HCT116 (cell line): ENCODE measurements around the gene OST4. TPM values are rescaled to one million over a fixed set of nuclear protein-coding genes. Genes with fewer than 3 reads are reported as not detected.

ENCODE experiments used
- ATAC-seq: fragments of 200-7000 bp; cut with Tn5 transposase; 2 replicates; pipeline ENCODE4 v1.9.1; 2020; ENCODE audit warnings: mild to moderate bottlenecking, moderate library complexity
- BruUV-seq: library from RNA; stranded (reverse); fragments of 400-500 nt; replicated peaks from 2 replicates; lab custom pipeline; 2021; lab: Mats Ljungman, UMichigan
- CTCF ChIA-PET: fragments of 300-600 bp; sonication (Branson Sonifier 250); formaldehyde crosslinking; loops from one replicate; lab custom pipeline; 2021; ENCODE audit warnings: antibody characterized with exemption; lab: Charles Lee
- POLR2A ChIA-PET: fragments of 300-600, 350-600 bp; sonication (Branson Sonifier 250); formaldehyde crosslinking; loops from one replicate; lab custom pipeline; 2021; ENCODE audit warnings: antibody characterized with exemption; lab: Charles Lee
- RAD21 ChIA-PET, 2 experiments: fragments of 300-600 bp; sonication (Branson Sonifier 250); formaldehyde crosslinking; loops; one replicate each; lab custom pipeline; 2023; ENCODE audit warnings: low total read pairs in 2 of 2; ENCODE audit not compliant: uncharacterized antibody in 2 of 2, unreplicated experiment in 2 of 2, low non-redundant PET in 1 of 2; lab: Charles Lee
- DNase-seq: peaks from one replicate; pipeline ENCODE4 v3.0.0-alpha.2; 2010; ENCODE audit warnings: low read depth, low spot score
- H2AFZ ChIP-seq: fragments of 200-600 bp; shearing (Covaris generic), sonication (generic); 2 replicates; pipeline ENCODE4 v1.6.1; 2017; ENCODE audit warnings: low read depth, mixed run types, mixed read lengths, antibody characterized with exemption, low read length; ENCODE audit not compliant: poor library complexity, severe bottlenecking
- H3K27ac ChIP-seq: 2 replicates; pipeline ENCODE4 v1.5.1; 2012; ENCODE audit warnings: low read depth, low read length
- H3K27me3 ChIP-seq: fragments of 200-600 bp; sonication (generic); 2 replicates; pipeline ENCODE4 v1.6.1; 2016; ENCODE audit warnings: mixed run types, low read length, mixed read lengths; ENCODE audit not compliant: insufficient read depth
- H3K36me3 ChIP-seq, 2 experiments: fragments of 200-500 bp in 1 of 2; fragments of 200-600 bp in 1 of 2; sonication (Bioruptor generic) in 1 of 2; sonication (generic) in 1 of 2; 2 replicates each; pipeline versions ENCODE4 v1.5.1 to v1.6.1; 2014 to 2016; ENCODE audit warnings: low read length in 2 of 2, inconsistent platforms in 1 of 2, mixed read lengths in 1 of 2, mixed run types in 1 of 2; ENCODE audit not compliant: insufficient read depth in 2 of 2, control insufficient read depth in 1 of 2
- H3K4me1 ChIP-seq, 2 experiments: fragments of 200-600 bp in 1 of 2; sonication (generic) in 1 of 2; 2 replicates each; pipeline versions ENCODE4 v1.5.1 to v1.6.1; 2012 to 2017; ENCODE audit warnings: low read length in 2 of 2, inconsistent platforms in 1 of 2, mild to moderate bottlenecking in 1 of 2, mixed read lengths in 1 of 2, mixed run types in 1 of 2, moderate library complexity in 1 of 2; ENCODE audit not compliant: insufficient read depth in 2 of 2, control insufficient read depth in 1 of 2
- H3K4me2 ChIP-seq: fragments of 200-600 bp; sonication (generic); 2 replicates; pipeline ENCODE4 v1.6.1; 2017; ENCODE audit warnings: mixed run types, low read length, mixed read lengths
- H3K4me3 ChIP-seq, 2 experiments: fragments of 200-600 bp in 1 of 2; sonication (generic) in 1 of 2; replicated peaks in 1 of 2; 2 replicates each; pipeline ENCODE4 v1.5.1; 2011 to 2016; ENCODE audit warnings: low read length in 2 of 2, control low read depth in 1 of 2, low read depth in 1 of 2, mild to moderate bottlenecking in 1 of 2, mixed read lengths in 1 of 2, mixed run types in 1 of 2
- H3K79me2 ChIP-seq: fragments of 200-600 bp; sonication (generic); 2 replicates; pipeline ENCODE4 v1.6.1; 2017; ENCODE audit warnings: mild to moderate bottlenecking, mixed run types, low read length, moderate library complexity, mixed read lengths; ENCODE audit not compliant: insufficient read depth
- H3K9ac ChIP-seq: fragments of 200-600 bp; sonication (generic); 2 replicates; pipeline ENCODE4 v1.6.1; 2016; ENCODE audit warnings: low read length, mixed read lengths
- H3K9me2 ChIP-seq: fragments of 200-600 bp; sonication (generic), shearing (Covaris generic); 2 replicates; pipeline ENCODE4 v1.6.1; 2017; ENCODE audit warnings: mixed run types, mild to moderate bottlenecking, moderate library complexity; ENCODE audit not compliant: insufficient read depth
- H3K9me3 ChIP-seq, 2 experiments: fragments of 200-500 bp in 1 of 2; fragments of 200-600 bp in 1 of 2; sonication (Bioruptor generic) in 1 of 2; sonication (generic) in 1 of 2; 2 replicates each; pipeline ENCODE4 v1.6.1; 2014 to 2017; ENCODE audit warnings: low read length in 2 of 2, mixed read lengths in 2 of 2, inconsistent platforms in 1 of 2, low read depth in 1 of 2, mild to moderate bottlenecking in 1 of 2, mixed run types in 1 of 2, moderate library complexity in 1 of 2; ENCODE audit not compliant: control insufficient read depth in 1 of 2, insufficient read depth in 1 of 2
- H4K20me1 ChIP-seq: fragments of 200-600 bp; sonication (generic), shearing (Covaris generic); 2 replicates; pipeline ENCODE4 v1.6.1; 2017; ENCODE audit warnings: mixed run types, mild to moderate bottlenecking, moderate library complexity; ENCODE audit not compliant: insufficient read depth
- CBX3 ChIP-seq: IDR thresholded peaks from 2 replicates; pipeline ENCODE4 v1.6.1; 2012; ENCODE audit warnings: low read depth
- ELF1 ChIP-seq: IDR thresholded peaks from 2 replicates; pipeline ENCODE4 v1.6.1; 2012; ENCODE audit warnings: low read depth, borderline replicate concordance
- EZH2 ChIP-seq: fragments of 200-600 bp; sonication (generic); IDR thresholded peaks from 2 replicates; pipeline ENCODE4 v1.6.1; 2017; ENCODE audit warnings: antibody characterized with exemption, mixed run types
- EZH2phosphoT487 ChIP-seq: fragments of 200-600 bp; IDR thresholded peaks from 2 replicates; pipeline ENCODE4 v1.6.1; 2018; ENCODE audit warnings: antibody characterized with exemption, borderline replicate concordance
- JUND ChIP-seq: IDR thresholded peaks from 2 replicates; pipeline ENCODE4 v1.6.1; 2012
- MAX ChIP-seq: IDR thresholded peaks from 2 replicates; pipeline ENCODE4 v1.6.1; 2012
- RAD21 ChIP-seq: IDR thresholded peaks from 2 replicates; pipeline ENCODE4 v1.6.1; 2012; ENCODE audit warnings: low read depth, mild to moderate bottlenecking
- SIN3A ChIP-seq: IDR thresholded peaks from 2 replicates; pipeline ENCODE4 v1.6.1; 2012; ENCODE audit warnings: low read depth
- TCF7L2 ChIP-seq: IDR thresholded peaks from 2 replicates; pipeline ENCODE4 v1.7.0; 2011; ENCODE audit warnings: borderline replicate concordance, inconsistent platforms; ENCODE audit not compliant: insufficient read depth, insufficient read length; ENCODE audit errors: extremely low read depth
- ZNF274 ChIP-seq: fragments of 200-500 bp; sonication (Bioruptor generic); IDR thresholded peaks from 2 replicates; pipeline ENCODE4 v1.6.1; 2014; ENCODE audit warnings: mild to moderate bottlenecking, low read depth, low read length, inconsistent platforms
- intact Hi-C: fragments of 100-400 bp; cut with micrococcal nuclease; formaldehyde crosslinking; loops from 2 replicates; pipeline ENCODE4 v1.10.0; 2022
- total RNA-seq: library from RNA; stranded (reverse); gene quantifications from one replicate; pipeline ENCODE4 v1.2.1, GENCODE V29; 2021; ENCODE audit not compliant: unreplicated experiment
- TF ChIP-seq, protein P1 (sequence below): IDR thresholded peaks from 2 replicates; pipeline ENCODE4 v1.6.1; 2012
- TF ChIP-seq, protein P2 (sequence below): IDR thresholded peaks from 2 replicates; pipeline ENCODE4 v1.6.1; 2012; ENCODE audit warnings: low read depth

Gene OST4
- total RNA-seq, 1 experiment from 2014 or later: 187 TPM

DNA sequence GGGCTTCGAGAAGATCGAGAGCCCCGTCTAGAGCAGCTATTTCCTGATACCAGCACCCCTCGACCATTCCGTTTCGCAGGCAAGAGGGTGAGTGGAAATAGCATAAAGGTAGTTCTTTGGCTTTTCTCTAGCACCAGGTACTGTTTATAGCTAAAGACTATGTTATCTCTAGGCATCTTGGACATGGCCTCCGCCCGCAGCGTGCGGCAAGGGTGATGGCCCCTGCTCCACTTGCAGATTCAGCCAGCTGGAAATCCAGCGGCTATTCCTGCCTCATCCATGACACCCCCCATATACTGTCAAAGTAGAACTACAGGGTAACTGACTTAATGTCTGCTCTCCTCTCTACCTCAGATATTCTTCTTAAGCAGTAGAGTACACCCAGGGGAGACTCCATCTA, 16.7 kb downstream of the OST4 start:
- BruUV-seq: no TSS peak
- Histone ChIP-seq H3K4me1 (peaks cover 11 to 21% of the 10 kb centered on the region in 2 experiments), H3K9me3 (no peaks in the 10 kb centered on the region), H3K27me3 (no peaks in the 10 kb centered on the region), H3K9ac (no peak overlapping the region), H3K4me3 (no peak overlapping the region), H3K27ac (no peak overlapping the region), H3K79me2 (no peaks in the 10 kb centered on the region), H3K36me3 (peaks cover 9 to 17% of the 10 kb centered on the region in 2 experiments; a peak in 2 of 4 replicates), H3K4me2 (no peak overlapping the region), H4K20me1 (no peaks in the 10 kb centered on the region), H2AFZ (no peak overlapping the region), H3K9me2 (no peaks in the 10 kb centered on the region)
- ChIA-PET CTCF (no interaction called here), POLR2A (no interaction called here), RAD21 (no interaction called here)
- TF ChIP-seq RAD21: no peak
- TF ChIP-seq JUND: no peak
- TF ChIP-seq, protein P1, sequence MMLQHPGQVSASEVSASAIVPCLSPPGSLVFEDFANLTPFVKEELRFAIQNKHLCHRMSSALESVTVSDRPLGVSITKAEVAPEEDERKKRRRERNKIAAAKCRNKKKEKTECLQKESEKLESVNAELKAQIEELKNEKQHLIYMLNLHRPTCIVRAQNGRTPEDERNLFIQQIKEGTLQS: no peak
- no peak for TF ChIP-seq SIN3A
- no peak for TF ChIP-seq EZH2phosphoT487
- TF ChIP-seq, protein P2, sequence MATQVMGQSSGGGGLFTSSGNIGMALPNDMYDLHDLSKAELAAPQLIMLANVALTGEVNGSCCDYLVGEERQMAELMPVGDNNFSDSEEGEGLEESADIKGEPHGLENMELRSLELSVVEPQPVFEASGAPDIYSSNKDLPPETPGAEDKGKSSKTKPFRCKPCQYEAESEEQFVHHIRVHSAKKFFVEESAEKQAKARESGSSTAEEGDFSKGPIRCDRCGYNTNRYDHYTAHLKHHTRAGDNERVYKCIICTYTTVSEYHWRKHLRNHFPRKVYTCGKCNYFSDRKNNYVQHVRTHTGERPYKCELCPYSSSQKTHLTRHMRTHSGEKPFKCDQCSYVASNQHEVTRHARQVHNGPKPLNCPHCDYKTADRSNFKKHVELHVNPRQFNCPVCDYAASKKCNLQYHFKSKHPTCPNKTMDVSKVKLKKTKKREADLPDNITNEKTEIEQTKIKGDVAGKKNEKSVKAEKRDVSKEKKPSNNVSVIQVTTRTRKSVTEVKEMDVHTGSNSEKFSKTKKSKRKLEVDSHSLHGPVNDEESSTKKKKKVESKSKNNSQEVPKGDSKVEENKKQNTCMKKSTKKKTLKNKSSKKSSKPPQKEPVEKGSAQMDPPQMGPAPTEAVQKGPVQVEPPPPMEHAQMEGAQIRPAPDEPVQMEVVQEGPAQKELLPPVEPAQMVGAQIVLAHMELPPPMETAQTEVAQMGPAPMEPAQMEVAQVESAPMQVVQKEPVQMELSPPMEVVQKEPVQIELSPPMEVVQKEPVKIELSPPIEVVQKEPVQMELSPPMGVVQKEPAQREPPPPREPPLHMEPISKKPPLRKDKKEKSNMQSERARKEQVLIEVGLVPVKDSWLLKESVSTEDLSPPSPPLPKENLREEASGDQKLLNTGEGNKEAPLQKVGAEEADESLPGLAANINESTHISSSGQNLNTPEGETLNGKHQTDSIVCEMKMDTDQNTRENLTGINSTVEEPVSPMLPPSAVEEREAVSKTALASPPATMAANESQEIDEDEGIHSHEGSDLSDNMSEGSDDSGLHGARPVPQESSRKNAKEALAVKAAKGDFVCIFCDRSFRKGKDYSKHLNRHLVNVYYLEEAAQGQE: no peak
- intact Hi-C loops: no loop called here
- DNase-seq: no peak
- no peak for ATAC-seq

DNA sequence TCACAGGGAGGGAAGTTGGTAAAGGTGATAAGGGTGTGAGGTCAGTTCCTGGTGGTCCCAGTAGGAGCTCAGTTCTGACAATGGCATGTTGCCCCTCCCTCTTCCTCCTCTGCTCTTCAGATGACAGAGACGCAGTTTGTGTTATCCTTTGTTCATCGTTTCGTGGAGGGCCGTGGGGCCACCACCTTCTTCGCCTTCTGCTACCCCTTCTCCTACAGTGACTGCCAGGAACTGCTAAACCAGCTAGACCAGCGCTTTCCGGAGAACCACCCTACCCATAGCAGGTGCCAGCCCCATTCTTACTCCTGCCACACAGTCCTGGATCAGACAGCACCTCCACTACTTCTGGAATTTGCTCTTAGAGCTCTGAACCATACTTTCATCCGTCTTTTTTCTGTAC, 17.7 kb downstream of the OST4 start:
- Histone ChIP-seq H3K9ac (no peak overlapping the region), H4K20me1 (no peaks in the 10 kb centered on the region), H3K27ac (no peak overlapping the region), H3K79me2 (no peaks in the 10 kb centered on the region), H3K4me1 (peaks cover 11 to 25% of the 10 kb centered on the region in 2 experiments), H3K9me2 (no peaks in the 10 kb centered on the region), H3K36me3 (peaks cover 9 to 17% of the 10 kb centered on the region in 2 experiments; a peak in 2 of 4 replicates), H3K4me2 (no peak overlapping the region), H3K9me3 (no peaks in the 10 kb centered on the region), H3K27me3 (no peaks in the 10 kb centered on the region), H3K4me3 (no peak overlapping the region), H2AFZ (no peak overlapping the region)
- DNase-seq (no peak), ATAC-seq (no peak)
- POLR2A ChIA-PET: no interaction called here
- BruUV-seq: no TSS peak
- CTCF ChIA-PET: no interaction called here
- no peak for TF ChIP-seq JUND
- TF ChIP-seq TCF7L2: no peak
- no peak for TF ChIP-seq CBX3
- TF ChIP-seq ZNF274: no peak
- TF ChIP-seq ELF1: no peak
- TF ChIP-seq MAX: no peak
- TF ChIP-seq EZH2: no peak
- TF ChIP-seq, protein P1: no peak
- RAD21 ChIA-PET: no interaction called here
- intact Hi-C loops: no loop called here
